Kidney tubule cell (primary cell): ENCODE measurements around the gene RPRD1A.
"Not testable (repeated sequence)": the region's sequence is repeated elsewhere in the genome, so short reads cannot be mapped to it uniquely, and the experiment has no call there.

Experiments used
- DNase-seq: peaks from one replicate; pipeline ENCODE4 v3.0.0-alpha.2; 2018; ENCODE audit warnings: low spot score

RPRD1A gene

GRCh38 chr18:36067055-36067957, at the start of gene RPRD1A:
RPRD1A (minus strand) TSS chr18:36067559; CDS start chr18:36067404, 155 bp downstream.
- peak; percentile 96 for DNase-seq

GRCh38 chr18:36116771-36117170, 49.4 kb upstream of the RPRD1A start:
- DNase-seq = not testable (repeated sequence)

- no peak for DNase-seq
These were observed 47.4 kb upstream of the RPRD1A start for GRCh38 chr18:36114738-36115137.

- no peak for DNase-seq
These were observed 46.9 kb upstream of the RPRD1A start for GRCh38 chr18:36114251-36114650.

- no peak for DNase-seq
These were observed 44.9 kb upstream of the RPRD1A start for GRCh38 chr18:36112302-36112701.

GRCh38 chr18:36109737-36110136, 42.4 kb upstream of the RPRD1A start:
- DNase-seq = no peak

GRCh38 chr18:36108601-36109000, 41.2 kb upstream of the RPRD1A start:
- no peak for DNase-seq

GRCh38 chr18:36108196-36108595, 40.8 kb upstream of the RPRD1A start:
- no peak for DNase-seq

- no peak for DNase-seq
These were observed 40.1 kb upstream of the RPRD1A start for GRCh38 chr18:36107477-36107876.

GRCh38 chr18:36104749-36105148, 37.4 kb upstream of the RPRD1A start:
- DNase-seq = no peak

- no peak for DNase-seq
These were observed 34.6 kb upstream of the RPRD1A start for GRCh38 chr18:36101943-36102342.

- no peak for DNase-seq
These were observed 32.0 kb upstream of the RPRD1A start for GRCh38 chr18:36099311-36099710.

GRCh38 chr18:36096955-36097354, 29.6 kb upstream of the RPRD1A start:
- no peak for DNase-seq

GRCh38 chr18:36095936-36096519, 28.7 kb upstream of the RPRD1A start:
- DNase-seq = peak; percentile 74

GRCh38 chr18:36094431-36094830, 27.1 kb upstream of the RPRD1A start:
- DNase-seq = no peak

GRCh38 chr18:36092116-36092515, 24.8 kb upstream of the RPRD1A start:
- DNase-seq = peak; percentile 66

- DNase-seq = peak; percentile 72
These were observed 21.6 kb upstream of the RPRD1A start for GRCh38 chr18:36089001-36089400.

GRCh38 chr18:36088256-36088655, 20.9 kb upstream of the RPRD1A start:
- peak; percentile 22 for DNase-seq

- no peak for DNase-seq
These were observed 18.8 kb upstream of the RPRD1A start for GRCh38 chr18:36086186-36086585.

GRCh38 chr18:36085195-36085594, 17.8 kb upstream of the RPRD1A start:
- no peak for DNase-seq

- DNase-seq = no peak
These were observed 16.4 kb upstream of the RPRD1A start for GRCh38 chr18:36083729-36084128.

GRCh38 chr18:36081118-36081517, 13.8 kb upstream of the RPRD1A start:
- DNase-seq = not testable (repeated sequence)

- peak; percentile 41 for DNase-seq
These were observed 11.6 kb upstream of the RPRD1A start for GRCh38 chr18:36078751-36079529.
